GM19240 (cell line): ENCODE data around the gene BANF2.

Experiments
- DNase-seq: peaks from one replicate; pipeline ENCODE4 v3.0.0; 2011; ENCODE audit warnings: low spot score; ENCODE audit not compliant: insufficient read length

BANF2 gene

GRCh38 chr20:17663486-17663885, 36.3 kb upstream of the BANF2 start:
- DNase-seq = no peak

GRCh38 chr20:17664025-17664633, 35.6 kb upstream of the BANF2 start:
- DNase-seq = no peak

- DNase-seq = no peak
Measured at GRCh38 chr20:17665756-17666155, 34.0 kb upstream of the BANF2 start.

- DNase-seq = no peak
Measured at GRCh38 chr20:17666481-17666880, 33.3 kb upstream of the BANF2 start.

GRCh38 chr20:17667445-17667844, 32.3 kb upstream of the BANF2 start:
- DNase-seq = no peak

GRCh38 chr20:17668432-17668831, 31.3 kb upstream of the BANF2 start:
- no peak for DNase-seq

GRCh38 chr20:17669306-17669931, 30.3 kb upstream of the BANF2 start:
- no peak for DNase-seq

- no peak for DNase-seq
Measured at GRCh38 chr20:17671011-17671410, 28.8 kb upstream of the BANF2 start.

GRCh38 chr20:17671565-17671964, 28.2 kb upstream of the BANF2 start:
- no peak for DNase-seq

GRCh38 chr20:17673084-17673483, 26.7 kb upstream of the BANF2 start:
- no peak for DNase-seq

GRCh38 chr20:17674722-17675518, 24.8 kb upstream of the BANF2 start:
- no peak for DNase-seq

GRCh38 chr20:17675519-17676377, 24.0 kb upstream of the BANF2 start:
- DNase-seq = no peak

- no peak for DNase-seq
Measured at GRCh38 chr20:17676378-17676759, 23.4 kb upstream of the BANF2 start.

- DNase-seq = no peak
Measured at GRCh38 chr20:17676942-17677341, 22.8 kb upstream of the BANF2 start.

- no peak for DNase-seq
Measured at GRCh38 chr20:17678295-17678694, 21.5 kb upstream of the BANF2 start.

- DNase-seq = no peak
Measured at GRCh38 chr20:17678886-17679285, 20.9 kb upstream of the BANF2 start.

GRCh38 chr20:17679941-17680835, 19.6 kb upstream of the BANF2 start:
- DNase-seq = no peak

GRCh38 chr20:17680836-17681725, 18.7 kb upstream of the BANF2 start:
- DNase-seq = peak; percentile 71

- DNase-seq = no peak
Measured at GRCh38 chr20:17681726-17682102, 18.1 kb upstream of the BANF2 start.
